Gastrocnemius medialis (tissue), 4 donors: ENCODE data around the gene EZR.

ENCODE experiments used
- POLR2A ChIP-seq, 2 donors: fragments of 450-650 bp; IDR thresholded peaks; one replicate each; pipeline ENCODE4 v1.6.1; 2017; ENCODE audit warnings: antibody characterized with exemption in 2 of 2, mild to moderate bottlenecking in 2 of 2, moderate library complexity in 2 of 2
- TF ChIP-seq, protein P1 (sequence below), 5 experiments: fragments of 450-650 bp in 3 of 5; fragments of 200-600 bp in 2 of 5; sonication (generic) in 2 of 5; IDR thresholded peaks in 4 of 5; conservative IDR thresholded peaks in 1 of 5; 1 replicate in 4 of 5; 2 replicates in 1 of 5; pipeline ENCODE4 v1.5.1; 2016 to 2019; ENCODE audit warnings: antibody characterized with exemption in 5 of 5, mild to moderate bottlenecking in 3 of 5, moderate library complexity in 3 of 5

DNA sequence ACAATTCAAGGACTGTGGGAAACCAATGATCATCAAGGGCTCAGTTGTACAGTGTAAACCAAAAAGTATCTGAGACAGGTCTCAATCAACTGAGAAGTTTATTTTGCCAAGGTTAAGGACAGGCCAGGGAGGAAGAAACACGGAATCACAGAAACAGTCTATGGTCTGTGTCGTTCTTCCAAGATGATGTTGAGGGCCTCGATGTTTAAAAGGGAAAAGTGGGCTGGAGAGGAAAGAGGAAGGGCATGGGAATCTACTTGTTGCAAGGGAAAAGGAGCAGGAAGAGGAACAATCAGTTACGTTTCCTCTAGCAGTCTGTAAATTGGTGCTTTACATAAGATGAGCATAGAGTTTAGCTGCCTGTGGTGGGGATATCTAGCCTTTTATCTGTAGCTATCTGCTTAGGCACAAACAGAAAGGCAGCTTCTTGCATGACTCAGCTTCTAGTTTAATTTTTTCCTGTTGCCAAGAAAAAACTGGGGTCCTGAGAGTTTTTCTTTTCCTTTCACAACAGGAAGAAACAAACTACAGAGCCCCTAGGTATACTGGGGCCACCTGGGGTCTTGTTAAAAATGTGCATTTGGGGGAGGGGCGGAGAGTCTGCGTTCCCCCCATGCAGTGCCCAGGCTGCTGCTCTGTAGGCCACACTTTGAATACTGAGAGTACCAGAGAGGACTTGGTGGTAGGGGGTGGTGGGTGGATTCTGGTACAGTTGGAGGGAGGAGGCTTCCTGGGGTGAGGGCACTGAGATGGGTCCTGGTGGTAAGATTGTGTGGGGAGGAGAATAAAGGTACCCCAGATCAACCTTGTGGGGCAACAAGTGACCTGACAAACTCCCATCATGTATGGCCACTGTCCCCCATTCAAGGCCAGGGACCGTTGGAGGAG lies 35.3 kb upstream of the EZR start:
- TF ChIP-seq POLR2A (IDR thresholded peaks at IDR 0.05), result no peak
- TF ChIP-seq, protein P1, sequence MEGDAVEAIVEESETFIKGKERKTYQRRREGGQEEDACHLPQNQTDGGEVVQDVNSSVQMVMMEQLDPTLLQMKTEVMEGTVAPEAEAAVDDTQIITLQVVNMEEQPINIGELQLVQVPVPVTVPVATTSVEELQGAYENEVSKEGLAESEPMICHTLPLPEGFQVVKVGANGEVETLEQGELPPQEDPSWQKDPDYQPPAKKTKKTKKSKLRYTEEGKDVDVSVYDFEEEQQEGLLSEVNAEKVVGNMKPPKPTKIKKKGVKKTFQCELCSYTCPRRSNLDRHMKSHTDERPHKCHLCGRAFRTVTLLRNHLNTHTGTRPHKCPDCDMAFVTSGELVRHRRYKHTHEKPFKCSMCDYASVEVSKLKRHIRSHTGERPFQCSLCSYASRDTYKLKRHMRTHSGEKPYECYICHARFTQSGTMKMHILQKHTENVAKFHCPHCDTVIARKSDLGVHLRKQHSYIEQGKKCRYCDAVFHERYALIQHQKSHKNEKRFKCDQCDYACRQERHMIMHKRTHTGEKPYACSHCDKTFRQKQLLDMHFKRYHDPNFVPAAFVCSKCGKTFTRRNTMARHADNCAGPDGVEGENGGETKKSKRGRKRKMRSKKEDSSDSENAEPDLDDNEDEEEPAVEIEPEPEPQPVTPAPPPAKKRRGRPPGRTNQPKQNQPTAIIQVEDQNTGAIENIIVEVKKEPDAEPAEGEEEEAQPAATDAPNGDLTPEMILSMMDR (IDR thresholded peaks at IDR 0.05 in 4 of 5, conservative IDR thresholded peaks at IDR 0.05 in 1 of 5), result no peak
